Stimulated activated CD8-positive, alpha-beta memory T cell treated with anti-CD3 and anti-CD28 coated beads, Interleukin-15, amount 100 ng/mL, for 48 hours (primary cell): ENCODE results near the gene EFCAB5.
"Not testable (repeated sequence)": the region's sequence is repeated elsewhere in the genome, so short reads cannot be mapped to it uniquely, and the experiment has no call there.

Experiments used
- DNase-seq, 2 donors: peaks; one replicate each; pipeline ENCODE4 v3.0.0-alpha.2; 2020; ENCODE audit warnings: low read depth in 2 of 2

The EFCAB5 gene

DNA sequence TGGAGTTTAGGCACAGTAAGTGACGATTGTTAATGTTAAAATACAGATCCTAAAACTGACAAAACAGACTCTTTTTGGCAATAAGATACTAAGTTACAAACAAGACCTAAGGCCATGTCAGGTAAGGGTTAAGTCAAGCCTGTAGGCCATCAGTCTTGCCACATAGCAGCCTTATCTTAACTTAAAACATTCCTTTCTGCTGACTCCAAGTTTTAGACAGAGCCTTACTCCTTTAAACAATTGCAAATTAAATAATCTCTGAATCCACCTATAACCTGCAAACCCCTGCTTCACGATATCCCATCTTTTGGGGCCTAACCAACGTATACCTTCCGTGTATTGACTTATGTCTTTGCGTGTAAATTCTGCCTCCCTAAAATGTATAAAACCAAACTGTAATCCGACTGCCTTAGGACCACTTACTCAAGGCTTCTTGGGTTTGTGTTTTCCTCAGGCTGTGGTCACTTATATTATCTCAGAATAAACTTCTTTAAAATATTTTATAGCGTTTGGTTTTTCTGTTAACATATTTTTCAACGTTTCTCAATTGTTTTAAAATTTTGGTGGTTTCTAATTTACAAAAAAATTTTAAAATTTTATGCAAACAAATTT lies 64.4 kb downstream of the EFCAB5 start:
- no peak for DNase-seq

DNA sequence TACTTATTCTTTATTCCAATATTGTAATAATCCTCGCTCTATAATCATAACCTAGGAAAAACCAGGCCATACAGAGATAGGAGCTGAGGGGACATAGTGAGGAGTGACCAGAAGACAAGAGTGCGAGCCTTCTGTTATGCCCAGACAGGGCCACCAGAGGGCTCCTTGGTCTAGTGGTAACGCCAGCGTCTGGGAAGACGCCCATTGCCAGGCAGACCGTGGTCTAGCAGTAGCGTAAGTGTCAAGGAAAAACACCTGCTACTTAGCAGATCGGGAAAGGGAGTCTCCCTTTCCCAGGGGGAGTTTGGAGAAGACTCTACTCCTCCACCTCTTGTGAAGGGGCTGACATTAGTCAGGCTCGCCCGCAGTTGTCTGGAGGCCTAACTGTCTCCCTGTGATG lies 70.5 kb downstream of the EFCAB5 start:
- DNase-seq = not testable (repeated sequence)

GRCh38 chr17:30021708-30022317 lies 80.4 kb downstream of the EFCAB5 start:
- no peak for DNase-seq

- not testable (repeated sequence) for DNase-seq
Observed at GRCh38 chr17:30025325-30025724, 83.9 kb downstream of the EFCAB5 start.

DNA sequence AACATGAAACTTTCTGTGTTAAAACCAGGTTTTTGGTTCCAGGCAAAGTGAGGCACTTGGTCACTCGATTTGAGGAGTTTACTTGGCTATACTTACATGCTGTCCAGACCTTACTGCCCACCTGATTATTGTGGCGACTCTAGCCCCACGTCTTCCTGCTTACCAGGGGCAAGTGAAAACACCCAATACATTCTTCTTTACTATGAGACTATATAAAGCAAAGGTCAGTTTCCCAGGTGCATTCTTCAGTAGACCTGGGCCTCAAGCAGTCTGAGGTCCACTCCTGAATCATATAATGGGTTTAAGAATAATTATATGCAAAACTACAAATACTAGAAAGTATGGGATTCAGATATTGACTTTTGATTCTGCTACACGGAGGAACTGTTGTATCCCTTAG lies 86.2 kb downstream of the EFCAB5 start:
- no peak for DNase-seq

- no peak for DNase-seq
Observed at GRCh38 chr17:30031214-30031869, 89.9 kb downstream of the EFCAB5 start.

DNA sequence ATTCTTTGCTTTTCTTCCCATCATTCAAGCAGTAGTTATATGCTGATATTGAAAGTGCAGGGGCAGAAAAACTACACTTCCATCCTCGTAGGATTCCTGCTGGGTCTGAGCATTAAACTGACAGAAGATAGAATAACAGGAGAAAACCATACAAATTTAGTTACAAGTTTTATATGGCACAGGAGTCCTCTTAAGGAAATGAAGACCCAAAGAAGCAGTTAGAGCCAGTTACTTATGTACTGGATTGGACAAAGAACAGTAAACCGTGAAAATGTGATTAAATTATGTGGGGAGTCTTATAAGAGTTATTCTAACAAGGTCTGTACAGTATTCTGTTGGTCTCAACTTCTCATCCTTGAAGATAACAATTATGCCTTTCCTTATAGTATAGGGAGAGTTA lies 93.9 kb downstream of the EFCAB5 start:
- DNase-seq = no peak

DNA sequence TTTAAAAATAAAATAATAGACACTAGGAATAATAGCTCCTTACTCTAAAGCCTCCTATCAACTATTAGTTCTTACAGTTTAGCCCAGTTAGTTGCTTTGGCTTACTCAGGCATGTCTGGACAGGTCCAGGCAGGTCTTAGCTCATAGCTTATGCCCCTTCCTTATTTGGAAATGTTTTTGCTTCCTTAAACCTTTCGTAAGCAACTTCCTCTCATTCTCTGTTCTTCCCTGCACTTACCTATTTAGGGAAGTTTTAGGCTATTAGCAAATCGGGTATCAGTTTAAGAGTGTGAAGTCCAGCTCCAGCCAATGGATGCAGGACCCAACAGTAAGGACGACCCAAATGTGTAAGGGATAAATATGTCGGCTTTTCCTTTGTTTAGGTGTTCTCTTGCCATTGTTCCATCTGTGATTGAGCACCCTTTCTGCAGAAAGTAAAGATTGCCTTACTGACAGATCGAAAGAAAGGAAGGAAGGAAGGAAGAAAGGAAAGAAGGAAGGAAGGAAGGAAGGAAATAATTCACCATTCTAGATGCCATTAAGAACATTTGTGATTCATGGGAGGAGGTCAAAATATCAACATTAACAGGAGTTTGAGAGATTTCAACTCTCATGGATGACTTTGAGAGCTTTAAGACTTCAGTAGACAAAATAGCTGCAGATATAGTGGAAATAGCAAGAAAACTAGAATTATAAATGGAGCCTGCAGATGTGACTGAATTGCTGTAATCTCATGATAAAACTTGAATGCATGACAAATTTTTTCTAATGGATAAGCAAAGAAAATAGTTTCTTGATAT lies 99.5 kb downstream of the EFCAB5 start:
- not testable (repeated sequence) for DNase-seq

DNA sequence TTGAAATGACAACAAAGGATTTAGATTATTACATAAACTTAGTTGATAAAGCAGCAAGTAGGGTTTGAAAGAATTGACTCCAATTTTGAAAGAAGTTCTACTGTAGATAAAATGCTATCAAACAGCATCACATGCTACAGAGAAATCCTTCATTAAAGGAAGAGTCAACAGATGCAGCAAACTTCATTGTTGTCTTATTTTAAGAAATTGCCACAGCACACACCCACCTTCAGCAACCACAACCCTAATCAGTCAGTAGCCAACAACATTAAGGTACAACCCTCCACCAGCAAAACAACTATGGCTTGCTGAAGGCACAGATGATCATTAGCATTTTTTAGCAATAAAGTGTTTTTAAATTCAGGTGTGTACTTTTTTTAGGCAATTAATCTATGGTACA lies 100.1 kb downstream of the EFCAB5 start:
- no peak for DNase-seq

DNA sequence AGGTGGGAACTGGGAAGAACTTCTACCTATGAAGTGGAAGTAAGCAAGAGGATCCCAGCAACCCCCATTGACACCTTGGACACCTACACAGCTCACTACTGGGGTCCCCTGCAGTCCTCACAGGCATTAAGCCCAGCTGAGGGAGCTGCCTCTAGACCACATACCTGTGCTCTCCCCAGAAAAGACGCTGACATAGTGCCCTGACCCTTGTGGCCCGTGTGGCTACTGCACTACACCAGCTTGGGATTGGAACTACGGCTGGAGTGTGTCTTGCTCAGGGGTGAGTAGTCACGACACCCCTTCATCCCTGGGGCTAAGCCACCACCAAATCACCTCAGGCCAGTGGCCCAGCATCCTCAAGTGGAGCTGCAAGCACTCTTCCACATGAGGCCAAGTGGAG lies 120.9 kb downstream of the EFCAB5 start:
- no peak for DNase-seq

DNA sequence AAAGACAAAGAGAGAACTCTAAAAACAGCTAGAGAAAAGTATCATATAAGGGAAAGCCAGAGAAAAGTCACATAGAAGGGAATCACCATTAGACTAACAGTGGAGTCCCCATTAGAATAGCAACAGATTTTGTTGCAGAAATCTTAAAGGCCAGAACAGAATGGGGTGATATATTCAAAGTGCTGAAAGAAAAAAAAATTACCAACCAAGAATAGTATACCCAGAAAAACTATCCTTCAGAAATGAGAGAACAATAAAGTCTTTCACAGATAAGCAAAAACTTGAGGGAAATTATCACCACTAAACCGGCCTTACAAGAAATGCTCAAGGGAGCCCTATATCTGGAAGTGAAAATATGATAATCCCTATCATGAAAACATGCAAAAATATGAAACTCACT lies 123.3 kb downstream of the EFCAB5 start:
- no peak for DNase-seq

- DNase-seq = no peak
Observed at GRCh38 chr17:30068465-30068864, 127.0 kb downstream of the EFCAB5 start.

DNA sequence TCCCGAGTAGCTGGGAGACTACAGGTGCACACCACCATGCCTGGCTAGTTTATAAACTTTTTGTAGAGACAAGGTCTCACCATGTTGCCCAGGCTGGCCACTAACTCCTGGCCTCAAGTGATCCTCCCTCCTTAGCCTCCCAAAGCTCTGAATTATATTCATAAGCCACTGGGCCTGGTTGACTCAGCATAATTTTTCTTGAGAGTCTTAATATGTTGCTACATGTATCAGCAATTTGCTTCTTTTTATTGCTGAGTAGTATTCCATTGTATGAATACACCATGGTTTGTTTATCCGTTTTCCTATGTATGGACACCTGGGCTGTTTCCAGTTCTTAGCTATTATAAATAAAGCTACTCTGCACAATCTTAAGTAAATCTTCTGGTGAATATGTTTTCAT lies 132.8 kb downstream of the EFCAB5 start:
- no peak for DNase-seq

DNA sequence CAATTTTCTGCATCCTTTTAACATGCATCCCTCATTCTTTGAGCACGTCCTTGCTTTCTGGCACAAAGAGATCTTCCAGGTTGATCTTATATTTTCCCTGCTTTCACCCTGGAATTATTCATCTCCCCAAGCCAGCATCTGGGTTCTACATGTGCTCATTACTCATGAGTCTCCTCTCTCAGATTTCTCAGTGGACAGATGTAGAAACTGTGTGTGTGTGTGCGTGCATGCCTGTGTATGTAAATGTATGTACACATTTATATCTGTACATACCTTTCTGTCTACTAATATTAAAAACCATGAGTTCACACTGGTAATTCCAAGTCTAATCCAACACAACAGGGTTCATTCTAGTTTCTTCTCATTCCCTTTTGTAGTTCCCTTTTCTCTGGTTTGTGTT lies 133.3 kb downstream of the EFCAB5 start:
- no peak for DNase-seq

DNA sequence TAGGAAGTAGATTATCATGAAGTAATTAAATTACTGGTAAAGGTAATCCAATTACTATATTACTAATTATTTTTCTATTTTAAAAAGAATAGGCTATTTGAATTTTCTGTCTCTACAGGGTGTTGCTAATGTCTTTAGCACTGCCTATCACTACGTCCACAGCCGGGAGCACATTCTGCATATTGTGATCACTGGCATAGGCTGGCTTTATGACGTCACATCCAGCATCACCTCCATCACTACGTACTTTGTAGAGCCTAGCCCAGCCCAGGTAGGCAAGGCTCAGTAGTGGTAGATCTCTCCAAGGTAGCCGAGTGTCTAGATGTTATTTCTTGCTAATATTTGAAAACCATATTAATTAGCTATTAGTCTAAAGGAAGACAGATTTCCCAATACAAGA lies 141.3 kb downstream of the EFCAB5 start:
- DNase-seq = no peak

GRCh38 chr17:30084788-30085187 lies 143.4 kb downstream of the EFCAB5 start:
- DNase-seq = no peak

GRCh38 chr17:30086896-30087295 lies 145.5 kb downstream of the EFCAB5 start:
- DNase-seq = no peak

GRCh38 chr17:30087431-30087830 lies 146.0 kb downstream of the EFCAB5 start:
- DNase-seq = not testable (repeated sequence)

GRCh38 chr17:30091121-30091670 lies 149.8 kb downstream of the EFCAB5 start:
- DNase-seq = no peak

DNA sequence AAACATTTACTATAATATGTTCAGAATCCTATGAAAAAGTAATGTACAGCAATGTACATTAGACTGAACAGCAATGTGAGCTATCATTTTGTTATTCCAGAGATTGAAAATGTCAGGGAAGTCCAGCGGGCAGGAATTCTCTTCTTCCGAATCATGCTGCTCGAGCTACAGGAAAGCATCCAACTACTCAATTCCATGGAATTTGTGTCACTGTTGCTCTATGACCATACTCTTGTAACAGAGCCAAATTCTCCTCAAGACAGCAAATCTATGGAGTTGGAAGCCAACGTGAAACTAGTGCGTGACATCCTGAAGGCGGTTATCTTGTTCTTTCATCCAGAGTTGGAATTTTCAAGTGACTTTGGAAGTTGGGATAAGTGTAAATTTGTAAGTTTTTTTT lies 150.3 kb downstream of the EFCAB5 start:
- no peak for DNase-seq

GRCh38 chr17:30092886-30093285 lies 151.5 kb downstream of the EFCAB5 start:
- no peak for DNase-seq

GRCh38 chr17:30093463-30094147 lies 152.2 kb downstream of the EFCAB5 start:
- DNase-seq = no peak
